H9 (cell line): Measurements from ENCODE around the gene BCL2L1. TPM values are rescaled to one million over a fixed set of nuclear protein-coding genes. Genes with fewer than 3 reads are reported as not detected.

Experiments used
- DNase-seq: peaks from one replicate; pipeline ENCODE4 v3.0.0-alpha.2; 2017
- H2AFZ ChIP-seq: one replicate; pipeline ENCODE4 v1.6.1; 2013; ENCODE audit warnings: mild to moderate bottlenecking, low read length, control low read depth, moderate library complexity
- H2AK5ac ChIP-seq: 2 replicates; pipeline ENCODE4 v1.6.1; 2013; ENCODE audit warnings: low read length, control low read depth, mixed read lengths; ENCODE audit not compliant: insufficient read length
- H2BK120ac ChIP-seq: one replicate; pipeline ENCODE4 v1.6.1; 2013; ENCODE audit warnings: low read depth, mild to moderate bottlenecking, low read length, control low read depth, inconsistent platforms; ENCODE audit not compliant: poor library complexity, severe bottlenecking
- H2BK12ac ChIP-seq: 2 replicates; pipeline ENCODE4 v1.6.1; 2013; ENCODE audit warnings: low read length, control low read depth, mixed read lengths, low read depth; ENCODE audit not compliant: insufficient read length
- H2BK15ac ChIP-seq: 2 replicates; pipeline ENCODE4 v1.6.1; 2013; ENCODE audit warnings: low read depth, low read length, control low read depth
- H2BK20ac ChIP-seq: one replicate; pipeline ENCODE4 v1.6.1; 2013; ENCODE audit warnings: low read depth, mild to moderate bottlenecking, low read length, control low read depth, inconsistent platforms; ENCODE audit not compliant: poor library complexity, severe bottlenecking
- H2BK5ac ChIP-seq: 2 replicates; pipeline ENCODE4 v1.6.1; 2013; ENCODE audit warnings: low read length, control low read depth, mixed read lengths; ENCODE audit not compliant: insufficient read length
- H3K14ac ChIP-seq: 2 replicates; pipeline ENCODE4 v1.6.1; 2013; ENCODE audit warnings: low read length, control low read depth; ENCODE audit not compliant: insufficient read depth
- H3K18ac ChIP-seq: 2 replicates; pipeline ENCODE4 v1.6.1; 2013; ENCODE audit warnings: low read depth, mild to moderate bottlenecking, mixed read lengths, low read length, control low read depth; ENCODE audit not compliant: insufficient read length
- H3K23ac ChIP-seq: 2 replicates; pipeline ENCODE4 v1.6.1; 2013; ENCODE audit warnings: low read length, control low read depth, mixed read lengths, low read depth; ENCODE audit not compliant: insufficient read length
- H3K23me2 ChIP-seq: 2 replicates; pipeline ENCODE4 v1.6.1; 2013; ENCODE audit warnings: low read depth, mild to moderate bottlenecking, mixed read lengths, low read length, control low read depth; ENCODE audit not compliant: insufficient read length, poor library complexity, severe bottlenecking
- H3K27ac ChIP-seq: 2 replicates; pipeline ENCODE4 v1.5.1; 2013; ENCODE audit warnings: low read length, control low read depth, mixed read lengths, low read depth; ENCODE audit not compliant: insufficient read length
- H3K27me3 ChIP-seq: 2 replicates; pipeline ENCODE4 v1.6.1; 2013; ENCODE audit warnings: low read length, control low read depth, inconsistent platforms; ENCODE audit not compliant: insufficient read depth
- H3K4ac ChIP-seq: 2 replicates; pipeline ENCODE4 v1.6.1; 2013; ENCODE audit warnings: low read depth, mild to moderate bottlenecking, control low read depth, inconsistent platforms, low read length, moderate library complexity
- H3K4me1 ChIP-seq: 2 replicates; pipeline ENCODE4 v1.6.1; 2013; ENCODE audit warnings: low read length, control low read depth, inconsistent platforms; ENCODE audit not compliant: insufficient read depth
- H3K4me2 ChIP-seq: 2 replicates; pipeline ENCODE4 v1.6.1; 2013; ENCODE audit warnings: low read length, control low read depth, mixed read lengths; ENCODE audit not compliant: insufficient read length, insufficient read depth
- H3K56ac ChIP-seq: 2 replicates; pipeline ENCODE4 v1.6.1; 2013; ENCODE audit warnings: low read depth, mild to moderate bottlenecking, mixed read lengths, low read length, control low read depth; ENCODE audit not compliant: insufficient read length
- H3K79me1 ChIP-seq: 2 replicates; pipeline ENCODE4 v1.6.1; 2013; ENCODE audit warnings: low read depth, mild to moderate bottlenecking, moderate library complexity, low read length, control low read depth, inconsistent platforms; ENCODE audit not compliant: insufficient read depth, poor library complexity, severe bottlenecking
- H3K79me2 ChIP-seq: 2 replicates; pipeline ENCODE4 v1.6.1; 2013; ENCODE audit warnings: low read length, control low read depth, inconsistent platforms; ENCODE audit not compliant: insufficient read depth
- H3K9ac ChIP-seq: 2 replicates; pipeline ENCODE4 v1.6.1; 2013; ENCODE audit warnings: low read length, control low read depth, mixed read lengths; ENCODE audit not compliant: insufficient read length; ENCODE audit errors: extremely low read depth
- H3K9me3 ChIP-seq: one replicate; pipeline ENCODE4 v1.6.1; 2013; ENCODE audit warnings: low read depth, low read length, inconsistent platforms; ENCODE audit not compliant: control insufficient read depth
- H3T11ph ChIP-seq: one replicate; pipeline ENCODE4 v1.6.1; 2013; ENCODE audit warnings: mild to moderate bottlenecking, low read length, control low read depth, inconsistent platforms
- H4K20me1 ChIP-seq: one replicate; pipeline ENCODE4 v1.6.1; 2013; ENCODE audit not compliant: control insufficient read depth, insufficient read length, insufficient read depth
- H4K5ac ChIP-seq: 2 replicates; pipeline ENCODE4 v1.6.1; 2013; ENCODE audit warnings: low read depth, mild to moderate bottlenecking, mixed read lengths, low read length, control low read depth; ENCODE audit not compliant: insufficient read length
- H4K8ac ChIP-seq: replicated peaks from 2 replicates; pipeline ENCODE4 v1.6.1; 2013; ENCODE audit warnings: low read length, control low read depth, mixed read lengths, low read depth; ENCODE audit not compliant: insufficient read length
- H4K91ac ChIP-seq: 2 replicates; pipeline ENCODE4 v1.6.1; 2013; ENCODE audit warnings: low read depth, mild to moderate bottlenecking, moderate library complexity, mixed read lengths, low read length, control low read depth; ENCODE audit not compliant: insufficient read length
- H3K27ac Mint-ChIP-seq, 3 experiments: 2 replicates in 2 of 3; 3 replicates in 1 of 3; pipeline ENCODE4 v1.8.0; 2020 to 2021; ENCODE audit warnings: mixed read lengths in 3 of 3, mild to moderate bottlenecking in 1 of 3, moderate library complexity in 1 of 3
- H3K27me3 Mint-ChIP-seq: 2 replicates; pipeline ENCODE4 v1.8.0; 2021; ENCODE audit warnings: low read depth, mild to moderate bottlenecking, moderate library complexity, mixed read lengths
- H3K36me3 Mint-ChIP-seq, 3 experiments: 2 replicates in 2 of 3; 3 replicates in 1 of 3; pipeline ENCODE4 v1.8.0; 2020 to 2021; ENCODE audit warnings: low read depth in 3 of 3, mixed read lengths in 3 of 3; ENCODE audit not compliant: insufficient read depth in 1 of 3
- H3K4me1 Mint-ChIP-seq, 2 experiments: 2 replicates each; pipeline ENCODE4 v1.8.0; 2020; ENCODE audit warnings: mixed read lengths in 2 of 2
- H3K4me3 Mint-ChIP-seq, 2 experiments: 2 replicates in 1 of 2; 3 replicates in 1 of 2; pipeline ENCODE4 v1.8.0; 2020 to 2021; ENCODE audit warnings: mild to moderate bottlenecking in 2 of 2, mixed read lengths in 2 of 2, moderate library complexity in 1 of 2
- H3K9me3 Mint-ChIP-seq, 2 experiments: 2 replicates in 1 of 2; 3 replicates in 1 of 2; pipeline ENCODE4 v1.8.0; 2020; ENCODE audit warnings: mild to moderate bottlenecking in 2 of 2, mixed read lengths in 2 of 2, moderate library complexity in 1 of 2
- CTCF ChIP-seq: fragments of 200-600 bp; sonication (generic); conservative IDR thresholded peaks from 3 replicates; pipeline ENCODE4 v1.8.0; 2021; ENCODE audit warnings: antibody characterized with exemption, mild to moderate bottlenecking
- WGBS: extraction: QIAGEN DNeasy Blood & Tissue Kit; methylation state at CpG from one replicate; pipeline ENCODE4 v1.1.7; 2013; ENCODE audit warnings: missing lambda C conversion rate, low lambda C conversion rate, mixed read lengths; ENCODE audit not compliant: insufficient read length; ENCODE audit errors: extremely low coverage; 5-methylcytosine and 5-hydroxymethylcytosine counted together
- total RNA-seq: library from RNA; stranded (reverse); gene quantifications from 2 replicates; pipeline ENCODE4 v1.2.1, GENCODE V29; 2021

The BCL2L1 gene
- total RNA-seq, 1 experiment from 2014 or later = 105 TPM

- H3K4me1 Mint-ChIP-seq = no peaks in the 10 kb centered on the region; a peak in 1 of 4 replicates
- Histone ChIP-seq H2AK5ac (no peak overlapping the region), H3K9ac (no peak overlapping the region), H4K91ac (no peak overlapping the region), H3K18ac (no peak overlapping the region), H2BK20ac (no peak overlapping the region), H2BK15ac (no peak overlapping the region), H3K4ac (no peak overlapping the region), H4K20me1 (no peaks in the 10 kb centered on the region), H3K27ac (no peak overlapping the region), H3K14ac (no peak overlapping the region), H3K4me1 (no peaks in the 10 kb centered on the region), H3K4me2 (no peak overlapping the region), H4K5ac (no peak overlapping the region), H4K8ac (no peak overlapping the region), H3K23me2 (no peaks in the 10 kb centered on the region), H2BK12ac (no peak overlapping the region), H3K23ac (no peak overlapping the region), H3K27me3 (no peaks in the 10 kb centered on the region), H2AFZ (no peak overlapping the region), H2BK5ac (no peak overlapping the region), H3K9me3 (no peaks in the 10 kb centered on the region), H2BK120ac (no peak overlapping the region), H3K79me1 (peaks cover 6% of the 10 kb centered on the region), H3K79me2 (peaks cover 1% of the 10 kb centered on the region; the same call in 1 of the 2 replicates), H3K56ac (no peak overlapping the region), H3T11ph (no peak overlapping the region)
- no peaks in the 10 kb centered on the region for H3K27me3 Mint-ChIP-seq
- no peak overlapping the region; a peak in 1 of 7 replicates for H3K27ac Mint-ChIP-seq
- H3K4me3 Mint-ChIP-seq = no peak overlapping the region
- no peak for TF ChIP-seq CTCF
- H3K36me3 Mint-ChIP-seq = peaks cover 30 to 69% (median 60%) of the 10 kb centered on the region in 3 experiments
- WGBS = no CpG with 5 or more reads among the region's 3 CpGs
- H3K9me3 Mint-ChIP-seq = no peaks in the 10 kb centered on the region
- DNase-seq = no peak
Measured at GRCh38 chr20:31757254-31757653, 34.6 kb upstream of the BCL2L1 start.
